ENCODE results near the gene ASTL. TPM values are rescaled to one million over a fixed set of nuclear protein-coding genes. Genes with fewer than 3 reads are reported as not detected.
A peak's percentile ranks its signal among the peaks of the same experiment; 100 is the strongest.

ASTL gene
- total RNA-seq, 1 donor from 2014 or later, result not detected

DNA sequence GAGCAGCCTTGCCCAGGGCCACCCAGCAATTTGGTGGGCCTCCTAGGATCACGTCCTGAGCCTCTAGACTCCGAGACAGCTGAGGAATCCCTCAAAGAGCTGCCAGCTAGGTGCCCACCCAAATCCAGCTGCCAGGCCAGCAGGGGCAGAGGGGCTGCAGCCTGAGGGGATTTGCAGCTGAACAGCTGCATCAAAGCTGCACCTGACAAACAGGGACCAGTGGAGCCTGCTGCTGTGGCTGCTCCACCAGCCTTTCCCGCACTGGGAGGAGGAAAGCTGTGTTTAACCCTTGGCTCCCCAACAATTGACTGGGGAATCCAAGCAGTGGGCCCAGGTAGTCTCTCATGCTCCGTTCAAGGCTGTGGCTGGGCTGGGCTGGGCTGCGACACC lies 30.2 kb downstream of the ASTL start:
- H3K27me3 ChIP-seq (ENCODE audit: control insufficient read depth in 3 of 3, insufficient read depth in 3 of 3, low read length in 3 of 3), result peaks cover 7 to 25% (median 8%) of the 10 kb centered on the region in 3 donors
- H3K9me3 ChIP-seq (ENCODE audit: control insufficient read depth in 3 of 3, low read length in 3 of 3), result peaks cover 0 to 9% (median 4%) of the 10 kb centered on the region in 3 donors
- H3K36me3 ChIP-seq (ENCODE audit: control insufficient read depth in 3 of 3, insufficient read depth in 3 of 3, low read length in 3 of 3), result no peaks in the 10 kb centered on the region
- peak overlapping the region; percentile 64 for H3K27ac ChIP-seq (ENCODE audit: low read depth, low read length)
- H3K4me1 ChIP-seq (ENCODE audit: control insufficient read depth in 3 of 3, insufficient read depth in 3 of 3, low read length in 3 of 3), result peaks cover 0 to 28% (median 18%) of the 10 kb centered on the region in 3 donors
- no peak overlapping the region for H3K9ac ChIP-seq (ENCODE audit: low read depth in 1 of 3, low read length in 3 of 3)
- no peak overlapping the region for H3K4me3 ChIP-seq (ENCODE audit: low read length in 3 of 3)

DNA sequence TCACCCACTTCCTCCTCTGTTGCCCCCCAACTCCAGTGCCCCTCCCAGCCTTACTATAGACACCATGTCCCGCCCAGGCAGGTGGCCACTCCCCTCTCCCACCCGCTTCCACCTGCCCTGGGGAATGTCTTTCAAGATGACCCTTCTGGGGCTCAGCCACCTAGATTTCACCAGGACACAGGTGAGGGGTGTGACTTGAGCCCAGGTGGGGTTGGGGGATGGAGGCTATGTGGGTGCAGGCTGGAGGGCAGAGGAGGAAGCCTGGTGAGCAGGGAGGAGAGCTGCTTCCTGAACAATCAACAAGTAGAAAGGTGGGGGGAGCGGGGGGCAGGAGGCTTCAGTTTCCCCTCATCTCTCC lies 30.6 kb downstream of the ASTL start:
- Histone ChIP-seq H3K4me3 (ENCODE audit: low read length in 3 of 3) (no peak overlapping the region), H3K27me3 (ENCODE audit: control insufficient read depth in 3 of 3, insufficient read depth in 3 of 3, low read length in 3 of 3) (peaks cover 7 to 25% (median 8%) of the 10 kb centered on the region in 3 donors), H3K27ac (ENCODE audit: low read depth, low read length) (no peak overlapping the region), H3K9ac (ENCODE audit: low read depth in 1 of 3, low read length in 3 of 3) (no peak overlapping the region), H3K4me1 (ENCODE audit: control insufficient read depth in 3 of 3, insufficient read depth in 3 of 3, low read length in 3 of 3) (peaks cover 2 to 32% (median 18%) of the 10 kb centered on the region in 3 donors), H3K9me3 (ENCODE audit: control insufficient read depth in 3 of 3, low read length in 3 of 3) (peaks cover 0 to 9% (median 4%) of the 10 kb centered on the region in 3 donors), H3K36me3 (ENCODE audit: control insufficient read depth in 3 of 3, insufficient read depth in 3 of 3, low read length in 3 of 3) (no peaks in the 10 kb centered on the region)

DNA sequence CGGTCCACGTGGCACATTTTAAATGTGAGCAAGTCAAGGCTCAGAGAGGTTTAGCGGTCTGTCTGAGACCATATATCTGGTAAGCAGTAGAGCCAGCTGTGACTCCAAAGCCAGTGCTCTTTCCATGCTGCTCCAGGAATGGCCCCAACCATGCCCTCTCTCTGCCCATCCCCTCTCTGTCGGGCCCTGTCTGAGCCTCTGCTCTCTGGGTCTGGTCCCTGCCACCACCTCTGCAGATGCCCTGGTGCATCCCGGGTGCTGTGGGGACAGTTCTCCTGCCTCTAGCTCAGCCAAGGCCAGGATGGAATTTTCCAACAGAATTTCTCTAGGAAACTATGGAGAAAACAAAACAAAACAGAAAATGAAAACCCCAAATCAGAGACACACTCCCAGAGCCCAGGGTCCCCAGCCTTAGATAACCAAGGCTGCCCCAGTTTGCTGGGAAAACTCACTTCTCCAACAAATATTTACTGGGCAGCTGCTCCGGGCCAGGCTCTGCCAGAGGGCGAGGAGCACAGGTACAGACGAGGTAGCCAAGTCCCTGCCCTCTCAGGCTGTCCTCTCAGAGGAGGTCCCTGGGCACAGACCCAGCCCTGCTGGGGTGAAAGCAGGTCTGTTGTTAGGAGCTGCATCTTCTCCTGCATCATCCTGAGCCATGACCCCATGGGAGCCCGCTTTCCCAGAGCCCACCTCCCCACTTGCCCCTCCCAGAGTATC lies 31.2 kb downstream of the ASTL start:
- H3K9ac ChIP-seq (ENCODE audit: low read depth in 1 of 3, low read length in 3 of 3), result no peak overlapping the region
- peaks cover 3 to 31% (median 18%) of the 10 kb centered on the region in 3 donors for H3K4me1 ChIP-seq (ENCODE audit: control insufficient read depth in 3 of 3, insufficient read depth in 3 of 3, low read length in 3 of 3)
- no peak overlapping the region for H3K4me3 ChIP-seq (ENCODE audit: low read length in 3 of 3)
- H3K9me3 ChIP-seq (ENCODE audit: control insufficient read depth in 3 of 3, low read length in 3 of 3), result peaks cover 0 to 9% (median 4%) of the 10 kb centered on the region in 3 donors
- no peak overlapping the region for H3K27ac ChIP-seq (ENCODE audit: low read depth, low read length)
- H3K27me3 ChIP-seq (ENCODE audit: control insufficient read depth in 3 of 3, insufficient read depth in 3 of 3, low read length in 3 of 3), result peaks cover 7 to 25% (median 8%) of the 10 kb centered on the region in 3 donors
- no peaks in the 10 kb centered on the region for H3K36me3 ChIP-seq (ENCODE audit: control insufficient read depth in 3 of 3, insufficient read depth in 3 of 3, low read length in 3 of 3)

DNA sequence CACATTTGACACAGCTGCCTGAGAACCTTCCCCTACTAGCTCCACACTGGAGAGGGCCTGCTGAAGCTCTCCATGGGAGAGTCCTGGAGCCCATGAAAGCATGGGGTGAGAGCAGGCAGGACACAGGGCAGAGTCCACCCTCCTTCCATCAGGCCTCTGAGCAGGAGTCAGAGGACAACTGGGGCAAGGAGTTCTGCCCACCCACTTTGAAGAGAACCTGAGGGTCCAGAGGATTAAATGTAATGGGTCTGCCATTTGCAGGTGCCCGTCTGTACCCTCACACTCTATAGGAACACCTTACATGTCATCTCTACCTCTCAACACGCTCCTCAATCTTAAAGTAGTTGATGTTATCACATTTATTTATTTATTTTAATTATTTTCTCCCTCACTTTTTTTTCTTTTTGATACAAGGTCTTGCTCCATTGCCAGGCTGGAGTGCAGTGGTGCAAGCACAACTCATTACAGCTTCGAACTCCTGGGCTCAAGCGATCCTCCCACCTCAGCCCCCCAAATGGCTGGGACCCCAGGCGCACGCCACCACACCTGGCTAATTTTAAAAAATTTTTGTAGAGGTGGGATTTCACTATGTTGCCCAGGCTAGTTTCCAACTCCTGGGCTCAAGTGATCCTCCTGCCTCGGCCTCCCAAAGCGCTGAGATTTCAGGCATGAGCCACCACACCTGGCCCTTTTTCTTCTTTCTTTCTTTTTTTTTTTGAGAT lies 32.1 kb downstream of the ASTL start:
- Histone ChIP-seq H3K9me3 (ENCODE audit: control insufficient read depth in 3 of 3, low read length in 3 of 3) (peaks cover 0 to 9% (median 4%) of the 10 kb centered on the region in 3 donors), H3K4me1 (ENCODE audit: control insufficient read depth in 3 of 3, insufficient read depth in 3 of 3, low read length in 3 of 3) (peaks cover 3 to 35% (median 18%) of the 10 kb centered on the region in 3 donors), H3K4me3 (ENCODE audit: low read length in 3 of 3) (no peak overlapping the region), H3K36me3 (ENCODE audit: control insufficient read depth in 3 of 3, insufficient read depth in 3 of 3, low read length in 3 of 3) (no peaks in the 10 kb centered on the region), H3K9ac (ENCODE audit: low read depth in 1 of 3, low read length in 3 of 3) (no peak overlapping the region), H3K27me3 (ENCODE audit: control insufficient read depth in 3 of 3, insufficient read depth in 3 of 3, low read length in 3 of 3) (peaks cover 7 to 25% (median 8%) of the 10 kb centered on the region in 3 donors), H3K27ac (ENCODE audit: low read depth, low read length) (no peak overlapping the region)

DNA sequence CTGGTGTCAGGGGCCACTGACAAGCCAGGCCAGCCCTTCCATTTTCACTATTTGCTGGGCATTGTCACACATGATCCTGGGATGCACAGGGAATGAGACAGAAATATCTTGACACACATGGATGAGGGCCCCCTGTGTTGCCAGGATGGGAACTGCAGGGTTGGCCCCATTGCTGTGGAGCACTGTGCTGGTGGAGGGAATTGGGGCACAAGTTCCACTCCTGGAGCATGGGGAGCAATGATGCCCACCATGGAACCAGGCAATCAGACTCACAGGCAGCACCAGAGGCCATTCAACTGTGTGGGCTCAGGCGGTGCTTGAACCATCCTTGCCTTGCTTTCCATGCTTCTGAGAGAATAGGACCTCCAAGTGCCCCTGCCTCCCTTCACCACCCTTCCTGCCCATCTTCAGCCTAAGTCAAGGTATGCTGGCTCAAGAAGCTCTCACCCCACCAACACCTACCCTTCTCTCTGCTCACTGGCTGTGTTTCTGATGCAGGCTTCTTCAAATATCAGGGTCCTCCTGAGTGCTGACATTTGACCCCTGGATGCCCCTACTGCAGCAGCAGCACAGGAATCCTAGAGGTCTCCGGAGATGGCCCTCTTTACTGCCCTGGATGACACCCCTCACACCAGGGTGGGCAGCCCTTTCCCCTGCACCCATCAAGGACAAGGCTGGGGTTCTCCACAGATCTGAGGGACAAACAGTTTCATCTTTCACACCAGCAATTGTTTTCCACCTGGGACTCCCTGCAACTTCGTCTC lies 33.0 kb downstream of the ASTL start:
- Histone ChIP-seq H3K27ac (ENCODE audit: low read depth, low read length) (no peak overlapping the region), H3K9me3 (ENCODE audit: control insufficient read depth in 3 of 3, low read length in 3 of 3) (peaks cover 0 to 9% (median 4%) of the 10 kb centered on the region in 3 donors), H3K36me3 (ENCODE audit: control insufficient read depth in 3 of 3, insufficient read depth in 3 of 3, low read length in 3 of 3) (no peaks in the 10 kb centered on the region), H3K4me3 (ENCODE audit: low read length in 3 of 3) (no peak overlapping the region), H3K4me1 (ENCODE audit: control insufficient read depth in 3 of 3, insufficient read depth in 3 of 3, low read length in 3 of 3) (peaks cover 3 to 35% (median 18%) of the 10 kb centered on the region in 3 donors), H3K27me3 (ENCODE audit: control insufficient read depth in 3 of 3, insufficient read depth in 3 of 3, low read length in 3 of 3) (peaks cover 7 to 22% (median 8%) of the 10 kb centered on the region in 3 donors), H3K9ac (ENCODE audit: low read depth in 1 of 3, low read length in 3 of 3) (no peak overlapping the region)

DNA sequence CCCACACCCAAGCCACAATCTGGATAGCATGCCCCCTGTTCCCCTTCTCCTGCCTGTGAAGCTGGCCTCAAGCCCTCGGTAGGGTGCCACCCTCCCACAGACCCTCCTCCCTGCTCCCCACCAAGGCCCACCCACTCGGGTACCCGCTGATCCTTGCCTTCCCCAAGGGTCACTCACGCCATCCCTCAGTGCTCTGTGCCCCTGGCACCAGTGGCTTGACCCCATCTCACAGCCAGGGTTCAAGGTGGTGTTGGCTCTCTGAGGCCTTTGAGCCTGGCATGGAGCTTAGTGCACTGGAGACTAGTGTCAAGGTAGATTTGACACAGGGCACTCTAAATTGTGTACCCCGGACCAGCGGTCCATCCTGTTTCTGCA lies 33.8 kb downstream of the ASTL start:
- peak overlapping the region; percentile 51 for H3K27ac ChIP-seq (ENCODE audit: low read depth, low read length)
- no peak overlapping the region for H3K9ac ChIP-seq (ENCODE audit: low read depth in 1 of 3, low read length in 3 of 3)
- H3K4me1 ChIP-seq (ENCODE audit: control insufficient read depth in 3 of 3, insufficient read depth in 3 of 3, low read length in 3 of 3), result peaks cover 3 to 34% (median 12%) of the 10 kb centered on the region in 3 donors
- H3K36me3 ChIP-seq (ENCODE audit: control insufficient read depth in 3 of 3, insufficient read depth in 3 of 3, low read length in 3 of 3), result no peaks in the 10 kb centered on the region
- H3K9me3 ChIP-seq (ENCODE audit: control insufficient read depth in 3 of 3, low read length in 3 of 3), result peaks cover 0 to 9% (median 4%) of the 10 kb centered on the region in 3 donors
- no peak overlapping the region for H3K4me3 ChIP-seq (ENCODE audit: low read length in 3 of 3)
- peaks cover 2 to 15% (median 7%) of the 10 kb centered on the region in 3 donors for H3K27me3 ChIP-seq (ENCODE audit: control insufficient read depth in 3 of 3, insufficient read depth in 3 of 3, low read length in 3 of 3)

DNA sequence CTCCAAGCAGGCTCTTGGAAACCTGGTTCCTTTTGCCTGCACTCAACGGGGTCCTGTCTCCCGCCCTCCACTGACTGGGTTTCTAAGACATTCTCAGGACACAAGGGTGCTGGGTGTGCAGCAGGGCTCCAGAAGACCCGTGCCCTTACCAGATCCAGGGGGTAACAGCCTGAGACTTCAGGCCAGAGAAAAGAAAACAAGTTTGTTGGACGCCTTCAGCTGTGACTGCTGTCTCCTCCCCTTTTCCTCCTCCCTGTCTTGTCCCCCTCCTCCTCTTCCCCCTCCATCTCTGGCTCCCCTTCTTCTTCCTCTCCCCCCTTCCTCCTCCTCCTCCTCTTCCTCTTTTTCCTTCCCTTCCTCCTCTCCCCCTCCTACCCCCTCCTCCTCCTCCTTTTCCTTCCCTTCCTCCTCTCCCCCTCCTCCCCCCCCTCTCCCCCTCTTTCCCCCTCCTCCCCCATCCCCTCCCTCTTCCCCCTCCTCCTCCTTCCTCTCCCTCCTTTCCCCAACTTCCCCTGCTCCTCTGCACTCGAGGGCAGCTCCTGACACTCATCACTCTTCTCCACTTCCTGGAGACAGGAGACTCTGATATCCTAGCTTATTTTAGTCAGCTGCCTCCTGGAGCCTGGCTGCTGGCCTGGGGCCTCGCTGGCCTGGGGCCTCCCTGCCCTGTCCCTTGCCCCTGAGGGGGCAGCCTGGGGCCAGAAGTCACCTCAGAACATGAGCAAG lies 34.4 kb downstream of the ASTL start:
- Histone ChIP-seq H3K9ac (ENCODE audit: low read depth in 1 of 3, low read length in 3 of 3) (peak overlapping the region in 1 of 3 donors; percentile 33), H3K9me3 (ENCODE audit: control insufficient read depth in 3 of 3, low read length in 3 of 3) (peaks cover 0 to 9% (median 4%) of the 10 kb centered on the region in 3 donors), H3K27me3 (ENCODE audit: control insufficient read depth in 3 of 3, insufficient read depth in 3 of 3, low read length in 3 of 3) (peaks cover 0 to 10% (median 5%) of the 10 kb centered on the region in 3 donors), H3K36me3 (ENCODE audit: control insufficient read depth in 3 of 3, insufficient read depth in 3 of 3, low read length in 3 of 3) (no peaks in the 10 kb centered on the region), H3K4me1 (ENCODE audit: control insufficient read depth in 3 of 3, insufficient read depth in 3 of 3, low read length in 3 of 3) (peaks cover 8 to 35% (median 12%) of the 10 kb centered on the region in 3 donors), H3K27ac (ENCODE audit: low read depth, low read length) (peak overlapping the region; percentile 51), H3K4me3 (ENCODE audit: low read length in 3 of 3) (no peak overlapping the region)

DNA sequence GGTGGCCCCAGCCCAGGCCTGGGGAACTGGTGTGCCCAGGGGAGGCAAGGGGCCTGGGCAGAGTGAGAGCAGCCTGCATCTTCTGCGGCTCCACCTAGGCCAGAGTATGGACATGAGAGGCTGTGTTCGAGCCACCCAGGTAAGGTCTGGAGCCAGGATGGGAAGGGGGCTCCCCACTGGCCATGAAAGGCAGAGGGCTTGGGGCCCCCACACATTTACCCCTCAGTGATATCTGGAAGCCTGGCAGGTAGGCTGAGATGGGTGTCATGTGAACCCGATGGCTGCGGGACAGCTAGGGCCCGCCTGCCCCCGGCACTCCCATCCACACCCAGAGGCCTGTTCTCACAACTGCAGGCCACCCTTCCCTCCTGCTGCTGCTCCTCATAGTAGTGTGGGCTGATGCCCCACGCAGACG lies 35.1 kb downstream of the ASTL start:
- Histone ChIP-seq H3K27ac (ENCODE audit: low read depth, low read length) (peak overlapping the region; percentile 19), H3K36me3 (ENCODE audit: control insufficient read depth in 3 of 3, insufficient read depth in 3 of 3, low read length in 3 of 3) (no peaks in the 10 kb centered on the region), H3K9me3 (ENCODE audit: control insufficient read depth in 3 of 3, low read length in 3 of 3) (peaks cover 0 to 9% (median 4%) of the 10 kb centered on the region in 3 donors), H3K4me3 (ENCODE audit: low read length in 3 of 3) (no peak overlapping the region), H3K4me1 (ENCODE audit: control insufficient read depth in 3 of 3, insufficient read depth in 3 of 3, low read length in 3 of 3) (peaks cover 13 to 35% (median 14%) of the 10 kb centered on the region in 3 donors), H3K27me3 (ENCODE audit: control insufficient read depth in 3 of 3, insufficient read depth in 3 of 3, low read length in 3 of 3) (peaks cover 0 to 2% (median 1%) of the 10 kb centered on the region in 3 donors), H3K9ac (ENCODE audit: low read depth in 1 of 3, low read length in 3 of 3) (peak overlapping the region in 1 of 3 donors; percentile 33)

DNA sequence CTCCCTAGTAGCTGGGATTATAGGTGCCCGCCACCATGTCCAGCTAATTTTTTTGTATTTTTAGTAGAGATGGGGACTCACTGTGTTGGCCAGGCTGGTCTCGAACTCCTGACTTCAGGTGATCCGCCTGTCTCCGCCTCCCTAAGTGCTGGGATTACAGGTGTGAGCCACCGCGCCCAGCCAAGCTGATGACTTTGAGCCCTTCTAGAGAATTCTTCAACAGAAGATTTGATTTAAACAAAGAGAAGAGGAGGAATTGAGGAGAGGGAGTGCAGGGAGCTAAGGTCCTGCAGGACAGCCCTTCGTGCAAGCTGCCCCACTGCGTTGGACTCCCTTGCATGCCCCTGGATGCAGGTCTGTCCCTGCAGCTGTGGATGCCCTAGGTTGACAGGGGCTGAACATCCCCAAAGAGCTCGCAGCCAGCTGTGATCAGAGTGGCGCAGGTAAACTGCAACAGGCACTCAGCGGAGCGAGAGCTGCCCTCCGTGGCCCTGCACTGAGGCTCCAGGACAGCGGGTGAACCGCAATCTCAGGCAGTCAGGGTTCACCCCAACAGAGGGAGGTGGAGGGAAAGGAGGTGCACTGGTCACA lies 35.6 kb downstream of the ASTL start:
- H3K4me1 ChIP-seq (ENCODE audit: control insufficient read depth in 3 of 3, insufficient read depth in 3 of 3, low read length in 3 of 3), result peaks cover 13 to 32% (median 14%) of the 10 kb centered on the region in 3 donors

More for the DNA sequence above, 35.6 kb downstream of the ASTL start:
- H3K36me3 ChIP-seq (ENCODE audit: control insufficient read depth in 3 of 3, insufficient read depth in 3 of 3, low read length in 3 of 3), result no peaks in the 10 kb centered on the region
- H3K27me3 ChIP-seq (ENCODE audit: control insufficient read depth in 3 of 3, insufficient read depth in 3 of 3, low read length in 3 of 3), result no peaks in the 10 kb centered on the region
- H3K27ac ChIP-seq (ENCODE audit: low read depth, low read length), result no peak overlapping the region
- H3K9me3 ChIP-seq (ENCODE audit: control insufficient read depth in 3 of 3, low read length in 3 of 3), result peaks cover 0 to 9% (median 4%) of the 10 kb centered on the region in 3 donors
- no peak overlapping the region for H3K4me3 ChIP-seq (ENCODE audit: low read length in 3 of 3)
- no peak overlapping the region for H3K9ac ChIP-seq (ENCODE audit: low read depth in 1 of 3, low read length in 3 of 3)

Data from skeletal muscle tissue (tissue), 4 donors.